ENCODE measurements around the gene CEP70. TPM values are rescaled to one million over a fixed set of nuclear protein-coding genes. Genes with fewer than 3 reads are reported as not detected.

CEP70 gene
- total RNA-seq, 1 experiment from 2014 or later: 32.6 TPM

DNA sequence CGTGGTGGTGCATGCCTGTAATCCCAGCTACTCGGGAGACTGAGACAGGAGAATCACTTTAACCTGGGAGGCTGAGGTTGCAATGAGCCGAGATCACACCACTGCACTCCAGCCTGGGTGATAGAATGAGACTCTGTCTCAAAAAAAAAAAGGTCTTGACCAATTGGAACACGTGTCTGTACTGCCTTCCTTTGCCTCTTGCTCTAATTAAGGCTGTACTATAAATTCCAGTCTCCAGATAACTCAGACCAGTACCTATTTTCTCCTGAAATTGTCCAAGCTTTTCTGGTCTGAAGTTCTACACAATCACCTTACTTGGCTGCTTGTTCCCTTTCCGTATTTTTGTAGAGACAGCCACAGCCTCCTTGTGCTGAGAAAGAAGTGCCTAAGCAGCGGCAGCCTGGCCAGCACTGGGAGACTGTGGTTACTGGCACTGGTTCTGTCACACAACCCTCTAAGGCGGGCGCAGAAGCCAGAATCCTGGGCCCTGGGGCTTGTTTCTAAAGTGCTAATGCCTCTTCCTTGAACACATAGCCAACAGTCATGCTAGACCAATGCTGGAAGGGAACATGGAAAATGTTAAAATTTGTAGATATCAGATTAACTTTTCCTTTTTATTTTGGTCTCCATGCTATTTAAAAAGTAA is 6.2 kb upstream of the CEP70 start:
- Mint-ChIP-seq H3K27ac (no peak overlapping the region), H3K4me1 (peaks cover 8 to 14% of the 10 kb centered on the region in 2 experiments), H3K9me3 (peaks cover 29 to 39% of the 10 kb centered on the region in 2 experiments), H3K4me3 (no peak overlapping the region), H3K27me3 (ENCODE audit: low read depth) (peaks cover 4% of the 10 kb centered on the region), H3K36me3 (ENCODE audit: insufficient read depth in 1 of 3, low read depth in 3 of 3) (peaks cover 15 to 30% (median 20%) of the 10 kb centered on the region in 3 experiments)
- Histone ChIP-seq H2BK5ac (ENCODE audit: insufficient read length, low read length) (no peak overlapping the region), H3K14ac (ENCODE audit: insufficient read depth, low read length) (no peak overlapping the region), H3K9me3 (ENCODE audit: control insufficient read depth, low read depth, low read length) (no peaks in the 10 kb centered on the region), H3T11ph (ENCODE audit: low read length) (no peak overlapping the region), H4K20me1 (ENCODE audit: control insufficient read depth, insufficient read depth, insufficient read length) (no peaks in the 10 kb centered on the region), H3K56ac (ENCODE audit: insufficient read length, low read depth, low read length) (no peak overlapping the region), H3K4me1 (ENCODE audit: insufficient read depth, low read length) (no peaks in the 10 kb centered on the region), H4K91ac (ENCODE audit: insufficient read length, low read depth, low read length) (no peak overlapping the region), H2AK5ac (ENCODE audit: insufficient read length, low read length) (no peak overlapping the region), H3K4ac (ENCODE audit: low read depth, low read length) (no peak overlapping the region), H3K27me3 (ENCODE audit: insufficient read depth, low read length) (no peaks in the 10 kb centered on the region), H3K79me1 (ENCODE audit: insufficient read depth, low read depth, low read length, poor library complexity, severe bottlenecking) (no peaks in the 10 kb centered on the region), H3K4me2 (ENCODE audit: insufficient read depth, insufficient read length, low read length) (no peak overlapping the region), H3K23me2 (ENCODE audit: insufficient read length, low read depth, low read length, poor library complexity, severe bottlenecking) (no peaks in the 10 kb centered on the region), H4K8ac (replicated peaks; ENCODE audit: insufficient read length, low read depth, low read length) (no peak overlapping the region), H4K5ac (ENCODE audit: insufficient read length, low read depth, low read length) (no peak overlapping the region), H2BK20ac (ENCODE audit: low read depth, low read length, poor library complexity, severe bottlenecking) (no peak overlapping the region), H2BK12ac (ENCODE audit: insufficient read length, low read depth, low read length) (no peak overlapping the region), H3K79me2 (ENCODE audit: insufficient read depth, low read length) (no peaks in the 10 kb centered on the region), H3K23ac (ENCODE audit: insufficient read length, low read depth, low read length) (no peak overlapping the region), H2BK15ac (ENCODE audit: low read depth, low read length) (no peak overlapping the region), H3K18ac (ENCODE audit: insufficient read length, low read depth, low read length) (no peak overlapping the region), H2BK120ac (ENCODE audit: low read depth, low read length, poor library complexity, severe bottlenecking) (no peak overlapping the region), H3K27ac (ENCODE audit: insufficient read length, low read depth, low read length) (no peak overlapping the region), H3K9ac (ENCODE audit: extremely low read depth, insufficient read length, low read length) (no peak overlapping the region), H2AFZ (ENCODE audit: low read length) (no peak overlapping the region)
- no peak for DNase-seq
- WGBS (ENCODE audit: extremely low coverage, insufficient read length, low lambda C conversion rate): no CpG with 5 or more reads among the region's 8 CpGs
- TF ChIP-seq CTCF (conservative IDR thresholded peaks at IDR 0.05): no peak

All from H9 (cell line).